ENCODE results near the gene ZNHIT2. TPM values are rescaled to one million over a fixed set of nuclear protein-coding genes. Genes with fewer than 3 reads are reported as not detected.
A peak's percentile ranks its signal among the peaks of the same experiment; 100 is the strongest.

ZNHIT2 gene
- total RNA-seq, 1 donor from 2014 or later: 6.1 TPM

DNA sequence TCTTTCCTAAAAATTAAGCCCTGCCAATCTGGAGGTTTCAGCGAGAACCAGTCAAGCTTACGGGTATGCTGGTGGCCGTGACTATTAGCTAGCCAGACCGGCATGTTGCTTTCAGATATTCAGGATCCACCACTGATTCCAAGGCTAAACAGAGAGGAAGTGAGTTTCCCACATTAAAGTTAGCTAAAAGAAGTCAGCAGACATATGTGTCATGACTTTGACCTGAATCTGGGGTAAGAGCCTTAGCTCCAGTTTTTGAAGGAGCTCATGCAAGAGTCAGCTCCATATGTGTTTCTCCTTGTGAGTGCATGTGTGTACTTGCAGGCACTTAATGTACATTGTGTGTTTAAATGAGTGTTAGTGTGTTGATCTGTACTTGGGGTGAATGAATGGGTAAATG lies 32.1 kb downstream of the ZNHIT2 start:
- DNase-seq: no peak
- H3K27me3 ChIP-seq (ENCODE audit: low read depth): no peaks in the 10 kb centered on the region
- intact Hi-C loops (cut with micrococcal nuclease): no loop called here
- peaks cover 27% of the 10 kb centered on the region for H3K4me1 ChIP-seq
- H3K27ac ChIP-seq (replicated peaks): no peak overlapping the region
- no peaks in the 10 kb centered on the region for H3K9me3 ChIP-seq (replicated peaks)
- TF ChIP-seq, protein P1, sequence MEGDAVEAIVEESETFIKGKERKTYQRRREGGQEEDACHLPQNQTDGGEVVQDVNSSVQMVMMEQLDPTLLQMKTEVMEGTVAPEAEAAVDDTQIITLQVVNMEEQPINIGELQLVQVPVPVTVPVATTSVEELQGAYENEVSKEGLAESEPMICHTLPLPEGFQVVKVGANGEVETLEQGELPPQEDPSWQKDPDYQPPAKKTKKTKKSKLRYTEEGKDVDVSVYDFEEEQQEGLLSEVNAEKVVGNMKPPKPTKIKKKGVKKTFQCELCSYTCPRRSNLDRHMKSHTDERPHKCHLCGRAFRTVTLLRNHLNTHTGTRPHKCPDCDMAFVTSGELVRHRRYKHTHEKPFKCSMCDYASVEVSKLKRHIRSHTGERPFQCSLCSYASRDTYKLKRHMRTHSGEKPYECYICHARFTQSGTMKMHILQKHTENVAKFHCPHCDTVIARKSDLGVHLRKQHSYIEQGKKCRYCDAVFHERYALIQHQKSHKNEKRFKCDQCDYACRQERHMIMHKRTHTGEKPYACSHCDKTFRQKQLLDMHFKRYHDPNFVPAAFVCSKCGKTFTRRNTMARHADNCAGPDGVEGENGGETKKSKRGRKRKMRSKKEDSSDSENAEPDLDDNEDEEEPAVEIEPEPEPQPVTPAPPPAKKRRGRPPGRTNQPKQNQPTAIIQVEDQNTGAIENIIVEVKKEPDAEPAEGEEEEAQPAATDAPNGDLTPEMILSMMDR (IDR thresholded peaks at IDR 0.05; ENCODE audit: borderline replicate concordance): no peak
- peaks cover 46% of the 10 kb centered on the region for H3K36me3 ChIP-seq
- H3K4me3 ChIP-seq: no peak overlapping the region

DNA sequence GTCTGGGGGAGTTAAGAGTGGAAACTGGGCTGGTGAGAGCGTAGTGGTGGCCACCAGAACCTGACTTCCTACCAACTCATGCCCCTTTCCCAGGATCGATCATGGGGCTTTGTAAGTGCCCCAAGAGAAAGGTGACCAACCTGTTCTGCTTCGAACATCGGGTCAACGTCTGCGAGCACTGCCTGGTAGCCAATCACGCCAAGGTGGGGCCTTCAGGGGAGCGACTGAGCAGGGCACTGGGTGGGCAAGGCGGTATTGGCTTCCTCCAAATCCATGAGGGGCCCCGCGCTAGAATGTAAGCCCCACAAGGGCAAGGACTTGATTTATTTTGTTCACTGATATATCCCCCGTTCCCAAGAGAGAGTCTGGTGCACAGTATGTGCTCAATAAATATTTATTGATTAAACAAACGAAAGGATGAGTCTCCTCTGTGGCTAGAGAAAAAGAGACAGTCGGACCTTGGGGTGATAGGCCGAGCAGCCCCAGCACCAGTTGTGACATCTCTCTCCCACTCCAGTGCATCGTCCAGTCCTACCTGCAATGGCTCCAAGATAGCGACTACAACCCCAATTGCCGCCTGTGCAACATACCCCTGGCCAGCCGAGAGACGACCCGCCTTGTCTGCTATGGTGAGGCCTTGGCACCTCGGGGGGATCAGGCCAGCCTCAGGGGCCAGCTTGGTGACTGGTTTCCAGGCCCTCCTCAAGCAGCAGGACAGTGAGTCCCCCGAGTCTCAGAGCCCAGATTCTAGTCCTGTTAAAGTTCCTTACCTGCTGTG lies 32.7 kb downstream of the ZNHIT2 start:
- Histone ChIP-seq H3K9me3 (replicated peaks) (no peaks in the 10 kb centered on the region), H3K4me3 (peak overlapping the region; percentile 85), H3K27me3 (ENCODE audit: low read depth) (no peaks in the 10 kb centered on the region), H3K27ac (replicated peaks) (peak overlapping the region; percentile 93), H3K4me1 (peaks cover 27% of the 10 kb centered on the region), H3K36me3 (peaks cover 45% of the 10 kb centered on the region)
- intact Hi-C loops (cut with micrococcal nuclease): no loop called here
- TF ChIP-seq, protein P1 (IDR thresholded peaks at IDR 0.05; ENCODE audit: borderline replicate concordance): no peak
- no peak for DNase-seq

DNA sequence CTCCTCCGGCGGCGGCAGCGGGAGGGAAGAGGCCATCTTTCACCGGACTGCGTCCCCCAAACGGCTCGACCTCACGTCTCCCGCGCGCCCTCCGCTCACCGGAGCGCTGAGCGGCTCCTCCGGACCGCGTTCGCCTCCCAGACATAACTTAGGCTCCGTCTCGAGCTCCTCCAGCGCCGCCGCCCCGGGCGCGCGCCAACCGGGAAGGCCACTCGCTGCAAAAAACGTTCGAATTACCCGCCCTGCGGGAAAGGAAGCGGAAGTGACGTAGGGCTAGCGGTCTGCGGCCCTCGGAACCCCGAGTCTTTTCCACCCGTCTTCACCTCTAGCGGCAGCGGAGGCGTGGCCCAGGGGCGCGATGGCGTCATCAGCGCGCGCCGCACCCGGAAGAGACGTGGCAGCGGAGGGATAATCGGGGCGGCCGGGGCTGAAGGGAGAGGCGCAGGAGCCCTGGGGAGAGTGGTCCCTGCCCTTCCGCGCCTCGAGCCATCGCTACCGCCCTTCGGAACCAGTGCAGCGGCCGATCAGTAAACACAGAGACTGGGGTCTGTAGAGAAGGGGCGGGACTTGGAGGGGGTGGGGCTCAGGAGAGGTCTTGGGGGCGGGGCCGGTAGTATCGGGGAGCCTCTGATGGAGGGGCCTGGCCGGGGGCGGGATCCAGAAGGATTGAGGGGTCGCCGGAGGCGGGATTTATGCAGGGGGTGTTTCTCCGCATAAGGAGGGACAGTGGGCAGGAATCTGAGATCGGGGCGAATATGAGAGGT lies 33.5 kb downstream of the ZNHIT2 start, which contains the start of the genes CDCA5 and ZFPL1:
TSS of gene CDCA5 (minus strand) at position 207 of the 764 bp plus-strand sequence. CDS start at position 145, 62 bp downstream.
TSS of gene ZFPL1 (plus strand) at position 389 of the 764 bp plus-strand sequence. CDS start 477 bp downstream, outside the sequence.
- TF ChIP-seq, protein P1 (IDR thresholded peaks at IDR 0.05; ENCODE audit: borderline replicate concordance): no peak
- H3K9me3 ChIP-seq (replicated peaks): no peaks in the 10 kb centered on the region
- DNase-seq: peak; percentile 94
- peak within 1 kb of the TSS; percentile 93 for H3K27ac ChIP-seq (replicated peaks)
- no peaks in the 10 kb centered on the region for H3K27me3 ChIP-seq (ENCODE audit: low read depth)
- H3K4me1 ChIP-seq: peaks cover 27% of the 10 kb centered on the region
- peak within 1 kb of the TSS; percentile 85 for H3K4me3 ChIP-seq
- intact Hi-C loops (cut with micrococcal nuclease): no loop called here
- peaks cover 37% of the 10 kb centered on the region for H3K36me3 ChIP-seq

DNA sequence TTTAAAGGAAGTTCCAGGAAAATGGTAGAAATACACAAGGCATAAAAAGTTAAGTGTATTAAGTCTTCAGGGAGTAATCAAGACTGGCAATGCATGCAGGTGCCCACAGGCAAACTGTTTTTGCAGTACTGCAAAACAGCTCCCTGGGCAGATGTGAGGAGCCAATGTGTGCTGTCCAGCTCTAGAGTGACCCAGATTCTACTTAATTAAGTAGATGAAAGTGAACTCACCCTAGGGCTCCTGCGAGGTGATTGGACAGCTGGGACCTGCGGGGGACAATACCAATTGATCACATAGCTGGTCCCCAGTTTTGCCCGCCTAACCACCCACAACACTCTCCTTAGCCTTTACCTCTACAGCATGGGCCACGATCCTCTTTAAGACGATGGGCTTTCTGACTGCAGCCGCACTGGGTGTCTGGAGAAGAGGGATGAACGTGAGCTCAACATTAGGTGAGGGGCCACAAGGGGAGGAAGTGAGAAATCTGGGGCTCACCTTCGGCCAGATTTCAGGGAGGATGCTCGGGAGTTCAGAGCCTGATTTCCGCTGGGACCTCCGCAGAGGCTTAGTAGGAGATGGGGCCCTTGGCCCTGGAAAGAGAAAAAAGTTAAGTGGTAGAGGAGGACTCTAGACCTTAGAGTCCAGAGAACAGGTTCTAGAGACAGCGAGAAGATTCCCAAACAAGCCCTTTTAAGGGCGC lies 34.2 kb downstream of the ZNHIT2 start:
- Histone ChIP-seq H3K27me3 (ENCODE audit: low read depth) (no peaks in the 10 kb centered on the region), H3K9me3 (replicated peaks) (no peaks in the 10 kb centered on the region), H3K4me1 (peaks cover 27% of the 10 kb centered on the region), H3K4me3 (peak overlapping the region; percentile 85), H3K36me3 (peaks cover 30% of the 10 kb centered on the region), H3K27ac (replicated peaks) (peak overlapping the region; percentile 93)
- no peak for DNase-seq
- intact Hi-C loops (cut with micrococcal nuclease): no loop called here
- TF ChIP-seq, protein P1 (IDR thresholded peaks at IDR 0.05; ENCODE audit: borderline replicate concordance): no peak

DNA sequence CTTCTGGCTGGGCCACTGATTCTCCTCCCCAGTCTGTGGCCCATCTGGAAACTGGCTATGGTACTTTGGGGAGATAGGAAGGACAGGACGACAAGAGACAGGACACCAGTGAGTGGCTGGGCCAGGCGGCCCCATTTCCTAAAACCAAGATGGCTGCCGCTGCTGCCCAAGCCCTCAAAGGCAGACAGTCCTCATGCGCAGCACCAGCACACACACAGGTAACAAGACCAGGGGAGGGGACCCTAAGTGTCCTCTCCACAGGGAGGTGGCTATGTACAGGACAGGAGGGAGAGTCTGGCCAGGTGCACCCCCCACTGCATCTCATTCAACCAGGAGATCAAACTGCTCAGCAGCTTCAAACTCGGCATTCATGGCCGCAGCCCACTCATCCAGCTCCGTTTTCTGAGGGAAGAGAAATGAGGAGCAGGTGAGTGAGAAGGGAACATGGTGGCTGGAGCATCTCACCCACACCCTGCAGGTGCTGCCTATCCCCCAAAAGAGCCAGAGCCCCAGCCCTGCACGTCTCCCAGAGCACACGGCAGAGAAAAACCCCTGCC lies 38.6 kb downstream of the ZNHIT2 start:
- H3K36me3 ChIP-seq: no peaks in the 10 kb centered on the region
- no peaks in the 10 kb centered on the region for H3K9me3 ChIP-seq (replicated peaks)
- intact Hi-C loops (cut with micrococcal nuclease): no loop called here
- H3K27me3 ChIP-seq (ENCODE audit: low read depth): no peaks in the 10 kb centered on the region
- no peak overlapping the region for H3K27ac ChIP-seq (replicated peaks)
- H3K4me3 ChIP-seq: no peak overlapping the region
- DNase-seq: no peak
- TF ChIP-seq, protein P1 (IDR thresholded peaks at IDR 0.05; ENCODE audit: borderline replicate concordance): no peak
- peaks cover 8% of the 10 kb centered on the region for H3K4me1 ChIP-seq

Data from left ventricle myocardium inferior (tissue), 1 donor.